Bronchial epithelial cell (primary cell): ENCODE results near the gene SNX9. TPM values are rescaled to one million over a fixed set of nuclear protein-coding genes. Genes with fewer than 3 reads are reported as not detected.

Source experiments
- DNase-seq: peaks from one replicate; pipeline ENCODE4 v3.0.0-alpha.2; 2010; ENCODE audit warnings: low read depth
- FAIRE-seq: peaks from 2 replicates; lab custom pipeline; 2011; peaks lifted over from hg19 to GRCh38; lab: Jason Lieb, UNC
- H3K27me3 ChIP-seq: 2 replicates; pipeline ENCODE4 v1.5.1; 2011; ENCODE audit warnings: low read length; ENCODE audit not compliant: control insufficient read depth, insufficient read depth
- H3K36me3 ChIP-seq: 2 replicates; pipeline ENCODE4 v1.5.1; 2011; ENCODE audit warnings: low read length; ENCODE audit not compliant: control insufficient read depth, insufficient read depth
- H3K4me3 ChIP-seq: 2 replicates; pipeline ENCODE4 v1.5.1; 2011; ENCODE audit warnings: mild to moderate bottlenecking, low read depth, low read length, control low read depth
- CTCF ChIP-seq: IDR thresholded peaks from 2 replicates; pipeline ENCODE4 v1.5.1; 2011; ENCODE audit warnings: mild to moderate bottlenecking, moderate library complexity, low read length, control low read depth, inconsistent platforms; ENCODE audit not compliant: insufficient read depth, severe bottlenecking
- total RNA-seq: library from RNA; depleted of rRNA; stranded (reverse); fragments of >200 nt; gene quantifications from 2 replicates; pipeline ENCODE4 v1.2.1, GENCODE V29; 2014

The SNX9 gene
- total RNA-seq, 1 donor from 2014 or later, result 26.6 TPM

DNA sequence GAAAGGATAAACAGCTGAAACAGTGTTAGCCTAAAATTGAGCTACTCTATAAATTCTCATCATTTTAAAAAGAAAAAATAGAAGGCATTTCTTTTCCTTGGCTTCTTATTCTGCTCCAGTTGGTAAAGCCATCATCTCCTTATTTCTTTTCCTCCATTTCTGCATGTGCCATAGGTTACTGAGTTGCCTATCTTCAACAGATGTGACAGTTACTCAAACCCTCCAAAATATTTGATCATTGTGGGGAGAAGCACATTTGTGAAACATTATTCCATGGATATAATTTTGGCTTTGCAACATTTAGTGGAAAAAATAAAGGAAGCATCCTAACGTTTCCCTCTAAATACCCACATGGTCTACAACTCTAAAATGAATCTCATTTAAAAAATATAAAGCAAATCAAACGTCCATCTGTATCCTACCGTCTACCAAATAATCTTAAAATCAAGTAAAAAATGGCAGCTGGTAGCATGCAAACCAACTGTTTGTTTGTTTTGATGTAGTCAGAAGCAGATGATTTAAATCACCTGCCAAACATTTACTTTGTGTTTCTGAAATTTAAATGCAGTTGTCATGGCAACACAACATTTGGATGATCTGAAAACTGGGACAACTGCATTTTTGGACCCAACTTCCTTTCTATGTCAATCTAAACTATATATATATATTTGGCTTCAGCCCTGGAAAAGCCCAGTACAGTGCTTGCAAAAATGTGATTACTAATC, 16.8 kb upstream of the SNX9 start:
- Histone ChIP-seq H3K4me3 (no peak overlapping the region), H3K36me3 (no peaks in the 10 kb centered on the region), H3K27me3 (no peaks in the 10 kb centered on the region)
- DNase-seq (no peak), FAIRE-seq (no peak)
- TF ChIP-seq CTCF, result no peak

- H3K36me3 ChIP-seq, result no peaks in the 10 kb centered on the region
- H3K4me3 ChIP-seq, result no peak overlapping the region
- no peak for TF ChIP-seq CTCF
- DNase-seq (no peak), FAIRE-seq (no peak)
- no peaks in the 10 kb centered on the region for H3K27me3 ChIP-seq
Measured at GRCh38 chr6:157806856-157807215, 16.2 kb upstream of the SNX9 start.

DNA sequence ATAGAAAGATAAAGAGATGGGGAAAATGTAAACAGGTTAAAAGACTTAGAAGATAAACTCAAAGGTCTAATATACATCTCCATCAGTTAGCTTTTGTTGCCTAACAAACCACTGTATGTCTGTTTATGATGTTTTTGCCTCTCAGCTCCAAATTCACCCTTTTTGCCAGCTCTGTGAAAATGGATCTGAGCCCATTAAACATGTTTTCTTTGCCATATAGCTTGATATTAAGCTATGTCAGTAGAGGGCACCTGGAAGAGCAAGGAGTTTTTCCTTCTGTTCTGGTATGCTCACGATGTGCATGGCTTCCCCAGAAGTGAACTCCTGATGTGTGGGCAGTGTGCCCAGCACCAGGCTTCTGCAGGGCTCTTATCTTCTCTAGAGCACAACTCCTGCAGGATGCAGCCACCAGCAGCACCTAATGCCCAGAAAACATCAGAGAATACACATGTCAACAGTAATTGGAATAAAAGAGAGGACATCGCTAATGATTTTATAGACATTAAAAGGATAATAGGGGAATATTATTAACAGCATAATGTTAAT, 14.6 kb upstream of the SNX9 start:
- no peak for FAIRE-seq
- no peak for DNase-seq
- H3K4me3 ChIP-seq, result no peak overlapping the region
- H3K27me3 ChIP-seq, result no peaks in the 10 kb centered on the region
- no peaks in the 10 kb centered on the region for H3K36me3 ChIP-seq
- no peak for TF ChIP-seq CTCF

- Histone ChIP-seq H3K27me3 (no peaks in the 10 kb centered on the region), H3K36me3 (no peaks in the 10 kb centered on the region), H3K4me3 (no peak overlapping the region)
- no peak for TF ChIP-seq CTCF
- DNase-seq, result no peak
- no peak for FAIRE-seq
Measured at GRCh38 chr6:157809613-157810012, 13.4 kb upstream of the SNX9 start.

DNA sequence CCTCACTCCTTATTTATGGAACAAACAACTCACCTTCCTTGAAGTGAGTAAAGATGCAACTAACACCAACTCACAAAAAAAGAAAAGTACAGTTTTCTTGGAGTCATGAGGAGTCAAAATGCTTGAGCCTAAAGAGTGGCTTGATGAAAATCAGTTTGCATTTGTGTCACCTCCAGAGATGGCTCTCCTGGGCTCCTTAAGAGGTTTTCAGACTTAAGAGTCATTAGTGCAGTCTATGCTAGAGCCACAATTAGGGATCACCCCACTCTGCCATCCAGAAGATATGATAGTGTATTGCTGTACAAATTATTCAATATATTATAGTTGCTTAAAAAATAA, 11.9 kb upstream of the SNX9 start:
- no peak for FAIRE-seq
- Histone ChIP-seq H3K36me3 (no peaks in the 10 kb centered on the region), H3K27me3 (no peaks in the 10 kb centered on the region), H3K4me3 (no peak overlapping the region)
- TF ChIP-seq CTCF, result no peak
- DNase-seq, result no peak
